Stomach smooth muscle (tissue), 2 donors: Measurements from ENCODE around the gene FAM167B.
"Not testable (repeated sequence)": the region's sequence is repeated elsewhere in the genome, so short reads cannot be mapped to it uniquely, and the experiment has no call there.

Experiments used
- H3K27ac ChIP-seq: one replicate; pipeline ENCODE4 v1.7.0; 2013; ENCODE audit warnings: mild to moderate bottlenecking, low read length, inconsistent platforms
- H3K27me3 ChIP-seq, 2 donors: one replicate each; pipeline ENCODE4 v1.7.0; 2013; ENCODE audit warnings: low read length in 2 of 2; ENCODE audit not compliant: insufficient read depth in 2 of 2, control insufficient read depth in 1 of 2
- H3K36me3 ChIP-seq, 2 donors: one replicate each; pipeline ENCODE4 v1.7.0; 2013; ENCODE audit warnings: low read length in 2 of 2; ENCODE audit not compliant: control insufficient read depth in 2 of 2, insufficient read depth in 2 of 2
- H3K4me1 ChIP-seq: one replicate; pipeline ENCODE4 v1.7.0; 2013; ENCODE audit warnings: low read length; ENCODE audit not compliant: control insufficient read depth, insufficient read depth
- H3K4me3 ChIP-seq, 2 donors: one replicate each; pipeline ENCODE4 v1.7.0; 2013; ENCODE audit warnings: low read length in 2 of 2
- H3K9ac ChIP-seq, 2 donors: one replicate each; pipeline ENCODE4 v1.7.0; 2013; ENCODE audit warnings: low read length in 2 of 2, mild to moderate bottlenecking in 1 of 2
- H3K9me3 ChIP-seq, 2 donors: one replicate each; pipeline ENCODE4 v1.7.0; 2013; ENCODE audit warnings: low read length in 2 of 2; ENCODE audit not compliant: control insufficient read depth in 2 of 2
- donor health status: healthy.
- donor health status: Pancreatic carcinoma.

FAM167B gene

DNA sequence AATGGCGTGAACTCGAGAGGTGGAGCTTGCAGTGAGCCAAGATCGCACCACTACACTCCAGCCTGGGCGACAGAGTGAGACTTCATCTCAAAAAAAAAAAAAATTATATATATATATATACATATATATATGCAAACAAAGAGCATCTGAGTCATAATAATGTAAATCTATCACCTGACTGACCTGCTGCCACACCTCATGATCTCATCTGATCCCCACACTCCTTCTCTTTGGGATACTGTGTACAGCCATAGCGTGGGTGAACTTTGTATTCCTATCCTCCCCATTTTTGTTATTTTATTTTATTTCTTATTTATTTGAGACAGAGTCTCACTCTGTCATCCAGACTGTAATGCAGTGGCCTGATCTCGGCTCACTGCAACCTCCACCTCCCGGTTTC lies 42.2 kb downstream of the FAM167B start:
- H3K27ac ChIP-seq, result no peak overlapping the region
- no peaks in the 10 kb centered on the region for H3K9me3 ChIP-seq
- no peak overlapping the region for H3K4me3 ChIP-seq
- no peaks in the 10 kb centered on the region for H3K36me3 ChIP-seq
- H3K4me1 ChIP-seq, result peaks cover 9% of the 10 kb centered on the region
- H3K27me3 ChIP-seq, result no peaks in the 10 kb centered on the region
- H3K9ac ChIP-seq, result no peak overlapping the region

DNA sequence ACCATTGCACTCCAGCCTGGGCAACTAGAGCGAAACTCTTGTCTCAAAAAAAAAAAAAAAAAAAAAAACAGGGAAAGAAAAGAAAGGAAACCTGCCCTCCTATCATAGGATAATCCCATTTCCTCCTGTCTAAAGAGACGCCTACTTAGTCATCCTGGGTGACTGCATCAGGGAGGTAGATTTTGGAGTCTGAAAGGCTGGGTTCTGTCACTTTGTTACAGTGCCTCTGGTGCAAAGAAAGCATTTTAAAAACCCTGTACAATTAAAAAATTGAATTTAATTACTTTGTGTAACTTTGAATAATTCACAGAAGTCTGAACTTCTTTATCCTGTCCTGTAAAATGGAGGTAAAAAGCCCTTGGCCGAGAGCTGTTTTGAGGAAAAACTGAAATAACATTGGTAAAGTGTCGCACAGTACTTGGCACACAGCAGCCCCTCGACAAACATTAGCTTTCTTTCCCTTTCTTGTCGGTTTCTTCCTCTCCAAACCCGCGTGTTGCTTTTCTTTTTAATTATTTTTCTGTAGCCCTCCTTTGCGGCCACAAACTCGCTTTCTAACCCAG lies 44.2 kb downstream of the FAM167B start:
- H3K27ac ChIP-seq, result peak overlapping the region; percentile 73
- peak overlapping the region; percentile 88 to 91 for H3K4me3 ChIP-seq
- no peaks in the 10 kb centered on the region for H3K9me3 ChIP-seq
- H3K9ac ChIP-seq, result peak overlapping the region; percentile 84 to 92
- no peaks in the 10 kb centered on the region for H3K36me3 ChIP-seq
- H3K27me3 ChIP-seq, result no peaks in the 10 kb centered on the region
- peaks cover 9% of the 10 kb centered on the region for H3K4me1 ChIP-seq

DNA sequence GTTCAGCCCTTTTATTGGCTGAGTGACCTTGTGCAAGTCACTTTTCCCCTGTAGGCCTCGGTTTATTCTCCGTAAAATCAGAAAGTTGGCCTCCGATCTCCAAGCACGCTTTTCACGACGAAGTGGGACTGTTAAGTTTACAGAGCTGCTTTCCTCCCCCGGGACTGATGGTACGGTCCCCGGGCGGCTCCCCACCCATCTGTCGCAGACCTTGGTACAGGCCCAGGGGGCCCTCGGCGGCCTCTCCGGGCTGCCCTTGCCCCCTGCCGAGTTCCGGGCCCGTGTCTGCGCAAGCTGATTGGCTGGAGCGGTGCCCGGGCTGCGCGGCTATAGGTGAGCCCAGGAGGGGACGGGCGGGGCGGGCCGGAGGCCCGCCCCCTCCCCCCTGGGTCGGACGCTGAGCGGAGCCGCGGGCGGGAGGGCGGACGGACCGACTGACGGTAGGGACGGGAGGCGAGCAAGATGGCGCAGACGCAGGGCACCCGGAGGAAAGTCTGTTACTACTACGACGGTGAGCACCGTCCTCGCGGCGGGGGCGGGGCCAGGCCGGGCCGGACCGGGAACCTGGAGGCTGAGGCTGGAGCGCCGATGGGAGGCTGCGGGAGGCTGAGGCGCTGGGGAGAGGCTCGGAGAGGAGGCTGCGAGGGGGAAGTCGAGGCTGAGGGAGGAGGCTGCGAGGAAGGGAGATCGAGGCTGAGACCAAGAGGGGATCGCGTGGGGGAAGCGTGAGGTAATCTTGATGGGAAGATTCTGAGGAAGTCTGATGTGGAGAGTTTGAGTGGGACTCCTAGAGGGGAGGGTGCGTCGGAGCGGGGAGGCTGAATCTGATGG lies 44.9 kb downstream of the FAM167B start, which contains the start of gene HDAC1:
HDAC1 (plus strand) TSS at position 376 of the 831 bp plus-strand sequence; CDS start at position 463, 87 bp downstream.
- Histone ChIP-seq H3K9ac (peak within 1 kb of the TSS; percentile 84 to 92), H3K9me3 (no peaks in the 10 kb centered on the region), H3K27ac (peak within 1 kb of the TSS; percentile 73), H3K4me1 (peaks cover 9% of the 10 kb centered on the region), H3K36me3 (no peaks in the 10 kb centered on the region), H3K27me3 (no peaks in the 10 kb centered on the region), H3K4me3 (peak within 1 kb of the TSS; percentile 88 to 91)

DNA sequence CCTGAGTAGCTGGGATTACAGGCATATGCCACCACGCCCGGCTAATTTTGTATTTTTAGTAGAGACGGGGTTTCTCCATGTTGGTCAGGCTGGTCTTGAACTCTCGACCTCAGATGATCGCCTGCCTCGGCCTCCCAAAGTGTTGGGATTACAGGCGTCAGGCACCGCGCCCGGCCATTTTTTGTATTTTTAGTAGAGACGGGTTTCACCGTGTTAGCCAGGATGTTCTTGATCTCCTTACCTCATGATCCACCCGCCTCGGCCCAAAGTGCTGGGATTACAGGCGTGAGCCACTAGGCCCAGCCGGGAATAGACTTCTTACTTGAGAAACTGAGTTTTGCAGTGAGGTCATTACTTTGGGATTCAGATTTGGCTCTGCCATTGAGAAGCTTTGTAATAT lies 51.2 kb downstream of the FAM167B start:
- H3K36me3 ChIP-seq, H3K4me3 ChIP-seq, H3K9me3 ChIP-seq, H3K27me3 ChIP-seq, H3K27ac ChIP-seq, H3K9ac ChIP-seq, H3K4me1 ChIP-seq: not testable (repeated sequence)
